Fibroblast of lung (primary cell): ENCODE data around the gene NXNL2. TPM values are rescaled to one million over a fixed set of nuclear protein-coding genes. Genes with fewer than 3 reads are reported as not detected.

Source experiments
- DNase-seq, 2 donors: peaks; one replicate each; pipeline versions ENCODE4 v3.0.0 to v3.0.0-alpha.2; 2010; ENCODE audit warnings: low read depth in 2 of 2
- H2AFZ ChIP-seq: 2 replicates; pipeline ENCODE4 v1.5.1; 2012; ENCODE audit warnings: low read length, control low read depth, inconsistent platforms
- H3K27ac ChIP-seq: 2 replicates; pipeline ENCODE4 v1.5.1; 2011; ENCODE audit warnings: low read length, control low read depth; ENCODE audit not compliant: insufficient read depth
- H3K27me3 ChIP-seq: 2 replicates; pipeline ENCODE4 v1.5.1; 2011; ENCODE audit warnings: mild to moderate bottlenecking, low read length; ENCODE audit not compliant: control insufficient read depth, insufficient read depth
- H3K36me3 ChIP-seq: 2 replicates; pipeline ENCODE4 v1.5.1; 2011; ENCODE audit warnings: low read length; ENCODE audit not compliant: control insufficient read depth, insufficient read depth
- H3K4me1 ChIP-seq: 2 replicates; pipeline ENCODE4 v1.5.1; 2011; ENCODE audit warnings: low read length; ENCODE audit not compliant: control insufficient read depth, insufficient read depth; ENCODE audit errors: extremely low read depth
- H3K4me2 ChIP-seq: 2 replicates; pipeline ENCODE4 v1.5.1; 2011; ENCODE audit warnings: low read length, control low read depth; ENCODE audit not compliant: insufficient read depth; ENCODE audit errors: extremely low read depth
- H3K4me3 ChIP-seq, 4 experiments: fragments of 200-600 bp in 1 of 4; sonication (generic) in 1 of 4; replicated peaks in 1 of 4; 2 replicates each; pipeline ENCODE4 v1.5.1; 2011 to 2016; ENCODE audit warnings: low read length in 4 of 4, low read depth in 3 of 4, mild to moderate bottlenecking in 3 of 4, control low read depth in 2 of 4, inconsistent platforms in 1 of 4, mixed read lengths in 1 of 4; ENCODE audit not compliant: insufficient read depth in 1 of 4; ENCODE audit errors: control extremely low read depth in 1 of 4
- H3K79me2 ChIP-seq: 2 replicates; pipeline ENCODE4 v1.5.1; 2012; ENCODE audit warnings: mild to moderate bottlenecking, low read length, inconsistent platforms; ENCODE audit not compliant: control insufficient read depth, insufficient read depth
- H3K9ac ChIP-seq: 2 replicates; pipeline ENCODE4 v1.5.1; 2011; ENCODE audit warnings: mild to moderate bottlenecking, low read length, control low read depth; ENCODE audit not compliant: insufficient read depth
- H3K9me3 ChIP-seq: 2 replicates; pipeline ENCODE4 v1.5.1; 2012; ENCODE audit warnings: low read depth, low read length; ENCODE audit not compliant: control insufficient read depth, insufficient read depth
- H4K20me1 ChIP-seq: 2 replicates; pipeline ENCODE4 v1.5.1; 2011; ENCODE audit warnings: low read length; ENCODE audit not compliant: control insufficient read depth, insufficient read depth; ENCODE audit errors: extremely low read depth
- CTCF ChIP-seq, 2 donors: IDR thresholded peaks in 1 of 2; conservative IDR thresholded peaks in 1 of 2; 1 replicate in 1 of 2; 2 replicates in 1 of 2; pipeline ENCODE4 v1.5.1; 2011 to 2012; ENCODE audit warnings: low read length in 2 of 2, control low read depth in 1 of 2, inconsistent platforms in 1 of 2, low read depth in 1 of 2, mild to moderate bottlenecking in 1 of 2
- EZH2 ChIP-seq: IDR thresholded peaks from 2 replicates; pipeline ENCODE4 v1.5.1; 2012; ENCODE audit warnings: low read length, control low read depth, mild to moderate bottlenecking; ENCODE audit errors: missing control alignments
- polyA plus RNA-seq, 2 donors: library from polyadenylated mRNA; depleted of rRNA in 1 of 2; stranded (reverse) in 1 of 2; unstranded in 1 of 2; fragments of >200 nt; gene quantifications; 2 replicates each; pipeline ENCODE4 v1.2.1, GENCODE V29; 2011 to 2012; ENCODE audit warnings: missing spikeins in 1 of 2
- total RNA-seq: library from RNA; depleted of rRNA; stranded (reverse); fragments of >200 nt; gene quantifications from 2 replicates; pipeline ENCODE4 v1.2.1, GENCODE V29; 2014

The NXNL2 gene
- total and polyA plus RNA-seq, 2 donors (not counting 1 experiment from before 2014, with no cell fraction given): 0.50 to 1.3 TPM

DNA sequence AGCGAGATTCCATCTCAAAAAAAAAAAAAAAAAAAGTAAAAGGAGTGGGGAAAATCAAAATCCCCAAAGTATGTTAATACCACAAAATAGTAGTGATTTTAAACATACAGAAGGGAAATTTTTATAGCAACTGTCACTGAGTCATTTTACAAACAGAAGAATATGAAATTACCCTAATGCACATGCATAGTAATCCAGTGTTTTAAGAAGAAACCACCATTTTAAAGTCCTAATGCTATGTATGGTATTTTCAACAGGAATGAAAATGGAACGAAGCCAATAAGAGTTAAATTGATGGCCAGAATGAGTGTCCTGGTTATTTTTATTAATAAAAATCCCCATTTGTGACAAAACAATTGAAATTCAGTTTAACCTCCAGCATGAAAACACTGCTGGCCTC lies 26.7 kb upstream of the NXNL2 start:
- Histone ChIP-seq H3K36me3 (no peaks in the 10 kb centered on the region), H3K4me2 (no peak overlapping the region), H3K27me3 (peaks cover 2% of the 10 kb centered on the region), H2AFZ (no peak overlapping the region), H4K20me1 (no peaks in the 10 kb centered on the region), H3K4me3 (no peak overlapping the region), H3K9me3 (no peaks in the 10 kb centered on the region), H3K4me1 (no peaks in the 10 kb centered on the region), H3K79me2 (no peaks in the 10 kb centered on the region), H3K9ac (no peak overlapping the region), H3K27ac (no peak overlapping the region)
- no peak for DNase-seq
- TF ChIP-seq CTCF (conservative IDR thresholded peaks at IDR 0.05 in 1 of 2, IDR thresholded peaks at IDR 0.05 in 1 of 2; ENCODE audit: low read depth in 1 of 2, low read length in 2 of 2): no peak
- no peak for TF ChIP-seq EZH2

- no peak for TF ChIP-seq EZH2
- TF ChIP-seq CTCF (conservative IDR thresholded peaks at IDR 0.05 in 1 of 2, IDR thresholded peaks at IDR 0.05 in 1 of 2; ENCODE audit: low read depth in 1 of 2, low read length in 2 of 2): no peak
Observed at GRCh38 chr9:88511906-88512305, 23.1 kb upstream of the NXNL2 start.

GRCh38 chr9:88514247-88514646 lies 20.7 kb upstream of the NXNL2 start:
- Histone ChIP-seq H3K4me2 (no peak overlapping the region), H3K4me3 (no peak overlapping the region), H4K20me1 (no peaks in the 10 kb centered on the region), H3K27me3 (peaks cover 2% of the 10 kb centered on the region), H3K9me3 (no peaks in the 10 kb centered on the region), H3K4me1 (no peaks in the 10 kb centered on the region), H3K27ac (no peak overlapping the region), H3K9ac (no peak overlapping the region), H3K79me2 (no peaks in the 10 kb centered on the region), H2AFZ (no peak overlapping the region), H3K36me3 (no peaks in the 10 kb centered on the region)
- no peak for TF ChIP-seq CTCF (conservative IDR thresholded peaks at IDR 0.05 in 1 of 2, IDR thresholded peaks at IDR 0.05 in 1 of 2; ENCODE audit: low read depth in 1 of 2, low read length in 2 of 2)
- TF ChIP-seq EZH2: no peak
- no peak for DNase-seq

More at GRCh38 chr9:88511906-88512305, 23.1 kb upstream of the NXNL2 start:
- Histone ChIP-seq H3K4me2 (no peak overlapping the region), H3K79me2 (no peaks in the 10 kb centered on the region), H3K36me3 (no peaks in the 10 kb centered on the region), H3K4me1 (no peaks in the 10 kb centered on the region), H3K27ac (no peak overlapping the region), H2AFZ (no peak overlapping the region), H3K9me3 (no peaks in the 10 kb centered on the region), H3K4me3 (no peak overlapping the region), H4K20me1 (no peaks in the 10 kb centered on the region), H3K27me3 (peaks cover 2% of the 10 kb centered on the region), H3K9ac (no peak overlapping the region)
- no peak for DNase-seq
